GM23248 (cell line): ENCODE data around the gene CIAO1. TPM values are rescaled to one million over a fixed set of nuclear protein-coding genes. Genes with fewer than 3 reads are reported as not detected.

ENCODE experiments used
- DNase-seq: peaks from one replicate; pipeline ENCODE4 v3.0.0-alpha.2; 2015
- H2AFZ ChIP-seq: fragments of 200-600 bp; sonication (generic); 2 replicates; pipeline ENCODE4 v1.6.1; 2016; ENCODE audit warnings: antibody characterized with exemption
- H3F3A ChIP-seq: fragments of 200-600 bp; sonication (generic); 2 replicates; pipeline ENCODE4 v1.6.1; 2016; ENCODE audit warnings: mild to moderate bottlenecking, antibody characterized with exemption, mixed run types; ENCODE audit not compliant: insufficient read depth
- H3K27ac ChIP-seq: fragments of 200-600 bp; sonication (generic); 2 replicates; pipeline ENCODE4 v1.5.1; 2016; ENCODE audit warnings: mild to moderate bottlenecking
- H3K27me3 ChIP-seq: fragments of 200-600 bp; sonication (generic); replicated peaks from 2 replicates; pipeline ENCODE4 v1.6.1; 2016; ENCODE audit warnings: mild to moderate bottlenecking; ENCODE audit not compliant: insufficient read depth
- H3K36me3 ChIP-seq: fragments of 200-600 bp; sonication (generic); 2 replicates; pipeline ENCODE4 v1.6.1; 2016; ENCODE audit warnings: low read depth, mild to moderate bottlenecking
- H3K4me1 ChIP-seq: fragments of 200-600 bp; sonication (generic); 2 replicates; pipeline ENCODE4 v1.6.1; 2016; ENCODE audit warnings: mild to moderate bottlenecking; ENCODE audit not compliant: insufficient read depth
- H3K4me2 ChIP-seq: fragments of 200-600 bp; sonication (generic); one replicate; pipeline ENCODE4 v1.6.1; 2016; ENCODE audit warnings: mild to moderate bottlenecking; ENCODE audit not compliant: unreplicated experiment
- H3K4me3 ChIP-seq: fragments of 200-600 bp; sonication (generic); 2 replicates; pipeline ENCODE4 v1.5.1; 2016; ENCODE audit warnings: mild to moderate bottlenecking
- H3K79me2 ChIP-seq: fragments of 200-600 bp; sonication (generic); 2 replicates; pipeline ENCODE4 v1.6.1; 2016; ENCODE audit warnings: mild to moderate bottlenecking; ENCODE audit not compliant: insufficient read depth
- H3K9ac ChIP-seq: fragments of 200-600 bp; sonication (generic); 2 replicates; pipeline ENCODE4 v1.6.1; 2016; ENCODE audit warnings: mild to moderate bottlenecking
- H3K9me2 ChIP-seq: fragments of 200-600 bp; sonication (generic); 2 replicates; pipeline ENCODE4 v1.6.1; 2016; ENCODE audit warnings: mixed run types, mild to moderate bottlenecking, moderate library complexity; ENCODE audit not compliant: insufficient read depth
- H3K9me3 ChIP-seq: fragments of 200-600 bp; sonication (generic); one replicate; pipeline ENCODE4 v1.6.1; 2017; ENCODE audit warnings: low read depth
- H4K20me1 ChIP-seq: fragments of 200-600 bp; sonication (generic); 2 replicates; pipeline ENCODE4 v1.6.0; 2016; ENCODE audit not compliant: insufficient read depth
- EZH2 ChIP-seq: fragments of 200-600 bp; sonication (generic); IDR thresholded peaks from 2 replicates; pipeline ENCODE4 v1.6.1; 2018; ENCODE audit warnings: antibody characterized with exemption, mild to moderate bottlenecking; ENCODE audit not compliant: insufficient read depth, poor library complexity, severe bottlenecking
- EZH2phosphoT487 ChIP-seq: fragments of 200-600 bp; sonication (generic); IDR thresholded peaks from 2 replicates; pipeline ENCODE4 v1.6.1; 2018; ENCODE audit warnings: antibody characterized with exemption, moderate library complexity, mild to moderate bottlenecking, low read depth; ENCODE audit not compliant: insufficient read depth
- whole genome bisulfite sequencing, 2 experiments: methylation state at CpG; one replicate each; pipeline ENCODE4 v1.1.6; 2015 to 2017; ENCODE audit warnings: low lambda C conversion rate in 2 of 2, low coverage in 1 of 2; ENCODE audit errors: missing lambda C conversion rate in 2 of 2; 5-methylcytosine and 5-hydroxymethylcytosine counted together
- in situ Hi-C: fragments of 300-500 bp; cut with MboI; formaldehyde crosslinking; loops from 2 replicates; pipeline ENCODE4 v1.15.0; 2020
- polyA plus RNA-seq: library from polyadenylated mRNA; unstranded; fragments of >200 nt; fragmentation: Nextera tagmentation; extraction: Ambion mirVana; gene quantifications from 2 replicates; pipeline ENCODE4 v1.2.1, GENCODE V29; 2016
- total RNA-seq: library from RNA; depleted of rRNA; stranded (reverse); fragments of >200 nt; shearing (Covaris generic); gene quantifications from 2 replicates; pipeline ENCODE4 v1.2.3, GENCODE V29; 2014

The CIAO1 gene
- total and polyA plus RNA-seq, 2 experiments from 2014 or later, result 69.3 to 126 TPM

- Histone ChIP-seq H3K79me2 (peaks cover 96% of the 10 kb centered on the region), H3K27me3 (no peaks in the 10 kb centered on the region), H3K9me2 (no peaks in the 10 kb centered on the region), H3K4me1 (peaks cover 44% of the 10 kb centered on the region), H4K20me1 (no peaks in the 10 kb centered on the region), H3K9ac (peak overlapping the region; percentile 48), H3F3A (peaks cover 34% of the 10 kb centered on the region), H2AFZ (no peak overlapping the region), H3K27ac (peak overlapping the region; percentile 76), H3K4me2 (peak overlapping the region; percentile 59), H3K4me3 (peak overlapping the region; percentile 24; the same call in 1 of the 2 replicates), H3K36me3 (peaks cover 2% of the 10 kb centered on the region), H3K9me3 (no peaks in the 10 kb centered on the region)
- WGBS, 2 experiments, result 49 to 52% methylated on average over 10 of the region's 10 CpGs
- in situ Hi-C loops, result loop anchor here (25.0 kb wide), 1 partner anchor 248 kb away; no protein-coding TSS in a partner anchor
- no peak for TF ChIP-seq EZH2phosphoT487
- TF ChIP-seq EZH2, result no peak
- peak; percentile 95 for DNase-seq
Observed at GRCh38 chr2:96260387-96261260, 5.4 kb upstream of the CIAO1 start.

GRCh38 chr2:96261328-96262003, 4.6 kb upstream of the CIAO1 start:
- 94 to 99% methylated on average over 6 of the region's 6 CpGs for WGBS, 2 experiments
- in situ Hi-C loops, result loop anchor here (25.0 kb wide), 1 partner anchor 249 kb away; no protein-coding TSS in a partner anchor
- Histone ChIP-seq H3F3A (peaks cover 34% of the 10 kb centered on the region), H2AFZ (no peak overlapping the region), H3K79me2 (peaks cover 90% of the 10 kb centered on the region), H3K27ac (peak overlapping the region; percentile 76), H3K4me2 (peak overlapping the region; percentile 8), H3K9ac (peak overlapping the region; percentile 39), H3K27me3 (no peaks in the 10 kb centered on the region), H3K4me3 (no peak overlapping the region), H4K20me1 (no peaks in the 10 kb centered on the region), H3K4me1 (peaks cover 44% of the 10 kb centered on the region), H3K36me3 (no peaks in the 10 kb centered on the region), H3K9me2 (no peaks in the 10 kb centered on the region), H3K9me3 (no peaks in the 10 kb centered on the region)
- no peak for DNase-seq
- no peak for TF ChIP-seq EZH2phosphoT487
- no peak for TF ChIP-seq EZH2

GRCh38 chr2:96262306-96262705, 3.7 kb upstream of the CIAO1 start:
- TF ChIP-seq EZH2phosphoT487 (no peak), EZH2 (no peak)
- peaks cover 90% of the 10 kb centered on the region for H3K79me2 ChIP-seq
- peak; percentile 36 for DNase-seq
- H3K9me2 ChIP-seq, result no peaks in the 10 kb centered on the region
- no peak overlapping the region for H2AFZ ChIP-seq
- no peaks in the 10 kb centered on the region for H3K27me3 ChIP-seq
- peaks cover 42% of the 10 kb centered on the region for H3F3A ChIP-seq
- in situ Hi-C loops, result loop anchor here (25.0 kb wide), 1 partner anchor 250 kb away; no protein-coding TSS in a partner anchor
- H3K36me3 ChIP-seq, result no peaks in the 10 kb centered on the region
- no peaks in the 10 kb centered on the region for H3K9me3 ChIP-seq
- no peak overlapping the region for H3K4me2 ChIP-seq
- H4K20me1 ChIP-seq, result no peaks in the 10 kb centered on the region
- 88 to 93% methylated on average over 2 of the region's 2 CpGs for WGBS, 2 experiments
- no peak overlapping the region for H3K27ac ChIP-seq
- H3K4me1 ChIP-seq, result peaks cover 47% of the 10 kb centered on the region
- no peak overlapping the region for H3K4me3 ChIP-seq
- H3K9ac ChIP-seq, result no peak overlapping the region

- Histone ChIP-seq H4K20me1 (no peaks in the 10 kb centered on the region), H3K27me3 (no peaks in the 10 kb centered on the region), H3K9me3 (no peaks in the 10 kb centered on the region), H3K9ac (peak overlapping the region; percentile 94), H3K4me3 (peak overlapping the region; percentile 99), H3K4me1 (peaks cover 49% of the 10 kb centered on the region), H3K9me2 (no peaks in the 10 kb centered on the region), H3F3A (peaks cover 49% of the 10 kb centered on the region), H3K79me2 (peaks cover 89% of the 10 kb centered on the region), H3K4me2 (peak overlapping the region; percentile 94), H3K27ac (no peak overlapping the region), H2AFZ (no peak overlapping the region), H3K36me3 (no peaks in the 10 kb centered on the region)
- TF ChIP-seq EZH2phosphoT487 (no peak), EZH2 (no peak)
- 49 to 55% methylated on average over 4 of the region's 4 CpGs for WGBS, 2 experiments
- in situ Hi-C loops, result loop anchor here (25.0 kb wide), 1 partner anchor 252 kb away; no protein-coding TSS in a partner anchor
- no peak for DNase-seq
Observed at GRCh38 chr2:96264086-96264485, 1.9 kb upstream of the CIAO1 start.
